ENCODE results near the gene ZNF586. TPM values are rescaled to one million over a fixed set of nuclear protein-coding genes. Genes with fewer than 3 reads are reported as not detected.
"Not testable (repeated sequence)": the region's sequence is repeated elsewhere in the genome, so short reads cannot be mapped to it uniquely, and the experiment has no call there.

ZNF586 gene
- total RNA-seq, 1 experiment from 2014 or later, result 18.2 TPM

DNA sequence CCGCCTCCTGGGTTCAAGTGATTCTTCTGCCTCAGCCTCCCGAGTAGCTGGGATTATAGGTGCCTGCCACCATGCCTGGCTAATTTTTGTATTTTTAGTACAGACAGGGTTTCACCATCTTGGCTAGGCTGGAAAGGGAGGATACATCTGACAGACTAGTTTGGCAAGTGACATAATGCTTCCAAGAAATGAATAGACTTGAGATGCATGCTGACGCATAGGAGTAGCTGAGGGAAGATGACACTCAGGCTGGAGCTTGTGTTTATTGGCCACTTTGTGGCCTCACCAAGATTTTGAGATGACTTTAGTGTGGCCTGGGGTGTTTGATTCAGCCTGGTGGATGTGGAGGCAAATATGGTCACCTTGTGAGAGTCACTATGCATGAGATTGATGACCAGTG, 4.0 kb downstream of the ZNF586 start:
- H3K4me3 ChIP-seq, result no peak overlapping the region
- H3K36me3 ChIP-seq, result peaks cover 74% of the 10 kb centered on the region
- peaks cover 18% of the 10 kb centered on the region for H3K9me3 ChIP-seq (replicated peaks)
- H3K27me3 ChIP-seq (replicated peaks), result no peaks in the 10 kb centered on the region
- peaks cover 6% of the 10 kb centered on the region for H3K4me1 ChIP-seq (replicated peaks)
- DNase-seq (ENCODE audit: low read depth in 1 of 2, low spot score in 2 of 2), result no peak
- no peak overlapping the region for H3K27ac ChIP-seq

DNA sequence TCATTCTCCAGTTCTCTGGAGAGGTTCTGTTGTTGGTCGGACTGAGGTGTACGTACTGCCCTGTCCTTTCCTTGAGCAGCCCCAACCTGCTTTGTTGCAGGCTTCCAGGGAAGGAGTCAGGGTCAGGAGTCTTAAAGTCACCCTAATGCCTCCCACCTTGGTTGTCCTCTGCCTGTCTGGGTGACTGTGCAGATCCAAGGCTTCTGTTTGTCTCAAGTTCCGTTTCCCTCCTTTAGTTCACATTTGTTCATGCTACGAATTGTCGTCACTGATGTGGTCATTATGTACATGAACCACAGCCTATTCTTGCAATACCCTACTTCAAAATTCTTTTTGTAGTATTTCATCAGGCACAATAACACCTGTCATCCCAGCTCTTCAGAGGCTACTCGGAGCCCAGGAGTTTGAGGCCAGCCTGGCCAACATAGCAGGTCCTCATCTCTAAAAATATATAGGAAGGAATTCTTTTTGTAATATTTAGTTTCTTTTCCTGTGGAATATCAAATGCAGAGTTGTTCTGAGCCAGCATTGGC, 7.4 kb downstream of the ZNF586 start:
- peaks cover 49% of the 10 kb centered on the region for H3K9me3 ChIP-seq (replicated peaks)

DNA sequence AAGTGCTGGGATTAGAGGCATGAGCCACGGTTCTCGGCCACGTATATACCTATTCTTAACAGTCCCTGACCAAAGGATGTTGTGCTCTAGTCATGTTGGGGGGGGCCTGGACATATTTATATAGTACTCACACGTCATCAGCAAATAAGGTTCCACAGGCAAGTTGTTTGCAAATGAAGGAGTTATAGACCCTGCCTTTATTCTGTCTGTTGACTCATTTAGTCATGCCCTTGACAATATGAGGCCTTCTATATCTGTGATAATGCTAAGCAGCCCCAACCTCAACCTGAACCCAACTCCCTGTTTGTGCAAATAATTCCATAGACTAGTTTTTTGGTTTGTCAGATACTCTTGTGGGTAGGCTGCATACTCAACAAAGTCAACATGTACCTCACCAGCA, 8.9 kb downstream of the ZNF586 start:
- Histone ChIP-seq H3K9me3 (replicated peaks) (peaks cover 51% of the 10 kb centered on the region), H3K36me3 (peaks cover 86% of the 10 kb centered on the region), H3K27me3 (replicated peaks) (no peaks in the 10 kb centered on the region)

More for the DNA sequence above, 7.4 kb downstream of the ZNF586 start:
- H3K4me3 ChIP-seq, result no peak overlapping the region
- H3K27ac ChIP-seq, result no peak overlapping the region
- no peaks in the 10 kb centered on the region for H3K27me3 ChIP-seq (replicated peaks)
- H3K4me1 ChIP-seq (replicated peaks), result no peaks in the 10 kb centered on the region
- no peak for DNase-seq (ENCODE audit: low read depth in 1 of 2, low spot score in 2 of 2)
- peaks cover 89% of the 10 kb centered on the region for H3K36me3 ChIP-seq

DNA sequence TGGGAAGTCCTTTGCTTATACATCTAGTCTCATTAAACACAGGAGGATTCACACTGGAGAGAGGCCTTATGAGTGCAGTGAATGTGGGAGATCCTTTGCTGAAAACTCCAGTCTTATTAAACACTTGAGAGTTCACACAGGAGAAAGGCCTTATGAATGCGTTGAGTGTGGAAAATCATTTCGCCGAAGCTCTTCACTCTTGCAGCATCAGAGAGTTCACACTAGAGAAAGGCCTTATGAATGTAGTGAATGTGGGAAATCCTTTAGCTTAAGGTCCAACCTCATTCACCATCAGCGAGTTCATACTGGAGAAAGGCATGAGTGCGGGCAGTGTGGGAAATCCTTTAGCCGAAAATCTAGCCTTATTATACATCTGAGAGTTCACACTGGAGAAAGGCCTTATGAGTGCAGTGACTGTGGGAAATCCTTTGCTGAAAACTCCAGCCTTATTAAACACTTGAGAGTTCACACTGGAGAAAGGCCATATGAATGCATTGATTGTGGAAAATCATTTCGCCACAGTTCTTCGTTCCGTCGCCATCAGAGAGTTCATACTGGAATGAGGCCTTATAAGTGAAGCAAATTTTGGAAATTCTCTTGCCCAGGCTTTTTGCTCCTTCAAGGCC, 9.9 kb downstream of the ZNF586 start:
- DNase-seq (ENCODE audit: low read depth in 1 of 2, low spot score in 2 of 2), result no peak
- Histone ChIP-seq H3K4me3 (no peak overlapping the region), H3K9me3 (replicated peaks) (peaks cover 47% of the 10 kb centered on the region), H3K27me3 (replicated peaks) (no peaks in the 10 kb centered on the region), H3K4me1 (replicated peaks) (no peaks in the 10 kb centered on the region), H3K36me3 (peaks cover 88% of the 10 kb centered on the region), H3K27ac (no peak overlapping the region)

More for the DNA sequence above, 8.9 kb downstream of the ZNF586 start:
- no peak for DNase-seq (ENCODE audit: low read depth in 1 of 2, low spot score in 2 of 2)
- Histone ChIP-seq H3K4me1 (replicated peaks) (no peaks in the 10 kb centered on the region), H3K4me3 (no peak overlapping the region), H3K27ac (no peak overlapping the region)

DNA sequence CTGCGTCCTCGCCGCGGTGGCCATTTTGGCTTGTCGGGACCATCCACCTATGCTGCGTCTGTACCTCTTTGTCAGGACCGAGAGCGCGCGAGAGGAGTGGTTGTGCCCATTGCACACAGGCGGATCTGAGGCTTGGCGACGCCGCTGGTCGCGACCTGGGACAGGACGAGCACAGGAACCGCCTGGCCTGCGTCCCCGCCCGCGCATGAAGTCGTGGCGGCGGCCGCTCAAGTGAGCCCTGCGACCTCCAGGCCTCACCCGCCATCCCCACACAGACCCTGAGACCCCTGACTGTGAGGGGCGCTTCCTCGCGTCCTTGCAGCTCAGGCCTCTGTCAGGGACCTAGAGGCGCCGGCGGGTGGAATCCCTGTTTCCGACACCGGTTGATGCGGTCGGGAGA, 16.8 kb downstream of the ZNF586 start:
- Histone ChIP-seq H3K27ac (no peak overlapping the region), H3K4me1 (replicated peaks) (no peaks in the 10 kb centered on the region), H3K36me3 (peaks cover 75% of the 10 kb centered on the region), H3K27me3 (replicated peaks) (no peaks in the 10 kb centered on the region), H3K9me3 (replicated peaks) (peaks cover 41% of the 10 kb centered on the region), H3K4me3 (no peak overlapping the region)
- no peak for DNase-seq (ENCODE audit: low read depth in 1 of 2, low spot score in 2 of 2)

DNA sequence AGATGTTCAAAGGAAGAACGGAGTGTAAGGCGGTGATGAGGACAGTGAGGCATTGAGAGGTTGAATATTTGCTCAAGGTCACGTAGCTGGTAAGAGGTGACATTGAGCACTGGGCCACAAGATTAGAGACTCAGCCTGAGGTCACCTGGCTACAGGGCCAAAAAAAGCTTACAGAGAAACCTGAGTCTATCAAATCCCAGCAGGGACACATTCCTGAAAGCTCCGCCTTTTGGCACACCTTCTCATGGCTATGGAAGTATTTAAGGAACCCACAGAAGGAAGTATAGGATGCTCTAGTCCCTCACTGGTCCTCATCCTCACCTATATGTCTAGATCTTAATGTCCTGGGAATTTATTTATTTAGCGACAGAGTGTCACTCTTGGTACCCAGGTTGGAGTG, 17.4 kb downstream of the ZNF586 start:
- H3K27ac ChIP-seq, result no peak overlapping the region
- peaks cover 74% of the 10 kb centered on the region for H3K36me3 ChIP-seq
- no peaks in the 10 kb centered on the region for H3K27me3 ChIP-seq (replicated peaks)
- no peaks in the 10 kb centered on the region for H3K4me1 ChIP-seq (replicated peaks)
- H3K9me3 ChIP-seq (replicated peaks), result peaks cover 37% of the 10 kb centered on the region
- H3K4me3 ChIP-seq, result no peak overlapping the region
- DNase-seq (ENCODE audit: low read depth in 1 of 2, low spot score in 2 of 2), result no peak

DNA sequence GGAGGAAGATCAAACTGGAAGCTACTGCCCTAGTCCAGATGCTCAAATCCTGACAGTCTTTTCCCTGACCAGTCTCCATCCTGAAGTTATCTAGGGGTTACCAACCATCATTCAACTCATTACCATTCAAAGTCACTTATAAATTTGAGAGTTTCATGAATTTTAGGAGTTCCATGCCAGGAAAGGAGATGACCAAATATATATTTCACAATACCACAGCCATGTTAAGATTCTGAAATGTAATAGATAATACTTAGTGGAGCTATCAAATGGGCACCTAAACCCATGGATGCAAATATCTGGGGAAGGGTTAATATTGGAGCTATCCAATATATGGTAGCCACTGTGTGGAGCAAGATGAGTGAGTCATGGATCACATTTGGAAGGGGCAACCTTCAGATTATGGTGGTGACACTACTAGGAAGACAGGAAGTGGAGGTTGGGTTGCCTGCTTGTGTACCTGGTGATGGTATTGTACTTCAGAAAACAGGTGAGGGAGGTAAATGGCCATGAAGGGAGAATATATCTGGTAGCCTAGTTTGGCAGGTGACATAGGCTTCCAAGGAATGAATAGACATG, 18.7 kb downstream of the ZNF586 start:
- H3K27ac ChIP-seq, result no peak overlapping the region
- H3K4me3 ChIP-seq, result no peak overlapping the region
- peaks cover 72% of the 10 kb centered on the region for H3K36me3 ChIP-seq
- no peaks in the 10 kb centered on the region for H3K27me3 ChIP-seq (replicated peaks)
- H3K4me1 ChIP-seq (replicated peaks), result no peaks in the 10 kb centered on the region
- H3K9me3 ChIP-seq (replicated peaks), result peaks cover 36% of the 10 kb centered on the region
- no peak for DNase-seq (ENCODE audit: low read depth in 1 of 2, low spot score in 2 of 2)

DNA sequence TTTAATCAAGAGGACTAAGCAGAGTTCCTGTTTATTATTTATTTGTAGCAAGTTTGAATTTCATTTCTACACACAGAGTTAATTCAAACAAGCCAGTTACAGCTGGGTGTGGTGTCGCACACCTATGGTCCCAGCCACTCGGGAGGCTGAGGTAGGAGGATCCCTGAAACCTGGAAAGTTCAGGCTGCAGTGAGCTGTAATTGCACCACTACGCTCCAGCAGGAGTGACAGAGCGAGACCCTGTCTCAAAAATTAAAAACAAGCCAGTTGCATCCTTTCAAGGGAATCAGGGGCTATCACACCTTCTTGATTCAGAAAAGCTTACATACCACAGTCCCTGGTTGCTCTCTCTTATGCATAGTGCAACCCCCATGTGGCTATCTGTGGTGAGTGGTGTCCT, 19.8 kb downstream of the ZNF586 start:
- H3K4me1 ChIP-seq (replicated peaks), result no peaks in the 10 kb centered on the region
- no peak overlapping the region for H3K4me3 ChIP-seq
- peaks cover 69% of the 10 kb centered on the region for H3K36me3 ChIP-seq
- no peak for DNase-seq (ENCODE audit: low read depth in 1 of 2, low spot score in 2 of 2)
- H3K9me3 ChIP-seq (replicated peaks), result peaks cover 34% of the 10 kb centered on the region
- no peaks in the 10 kb centered on the region for H3K27me3 ChIP-seq (replicated peaks)
- H3K27ac ChIP-seq, result no peak overlapping the region

DNA sequence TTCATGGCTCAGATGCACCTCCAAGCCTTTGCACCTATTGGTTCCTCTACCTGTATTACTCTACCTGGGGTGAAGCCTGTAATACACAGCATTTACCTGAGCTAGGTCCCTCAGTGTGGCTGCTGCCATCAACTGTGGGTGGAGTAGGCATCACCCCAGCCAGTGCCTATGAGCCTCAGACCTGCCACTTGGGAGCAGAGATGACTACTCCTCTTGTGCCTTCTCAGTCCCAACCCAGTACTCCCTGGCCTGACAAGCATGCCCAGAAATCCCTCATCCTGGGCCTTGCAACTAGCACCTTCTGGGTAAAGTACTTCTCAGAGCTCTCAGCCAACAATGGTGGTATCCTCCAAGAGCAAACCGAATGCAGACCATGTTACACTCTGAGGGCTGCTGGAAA, 27.1 kb downstream of the ZNF586 start:
- not testable (repeated sequence) for H3K4me3 ChIP-seq, H3K27ac ChIP-seq

DNA sequence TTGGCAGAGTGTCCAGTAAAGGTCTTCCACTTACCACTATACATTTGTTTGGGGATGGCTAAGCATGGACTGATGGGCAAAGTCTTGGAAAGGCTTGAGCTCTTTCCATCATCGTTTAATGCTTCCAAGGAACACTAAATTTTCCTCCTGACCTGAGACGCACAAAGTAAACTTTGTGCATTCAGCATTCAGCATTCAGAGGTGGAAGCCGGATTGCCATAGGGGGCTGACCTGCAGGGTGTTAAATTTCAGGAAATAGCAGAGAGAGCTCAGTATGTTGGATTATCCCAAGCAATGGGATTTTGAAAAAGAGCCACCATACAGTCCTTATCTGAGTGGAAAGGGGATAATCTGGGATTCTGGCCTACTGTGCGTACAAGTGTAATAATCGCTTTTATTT, 31.2 kb downstream of the ZNF586 start:
- H3K4me3 ChIP-seq, result no peak overlapping the region
- H3K27me3 ChIP-seq (replicated peaks), result no peaks in the 10 kb centered on the region
- H3K27ac ChIP-seq, result no peak overlapping the region
- H3K36me3 ChIP-seq, result peaks cover 17% of the 10 kb centered on the region
- H3K9me3 ChIP-seq (replicated peaks), result no peaks in the 10 kb centered on the region
- H3K4me1 ChIP-seq (replicated peaks), result peaks cover 14% of the 10 kb centered on the region
- DNase-seq (ENCODE audit: low read depth in 1 of 2, low spot score in 2 of 2), result no peak

More for the DNA sequence above, 27.1 kb downstream of the ZNF586 start:
- not testable (repeated sequence) for H3K27me3 ChIP-seq (replicated peaks); DNase-seq (ENCODE audit: low read depth in 1 of 2, low spot score in 2 of 2); H3K9me3 ChIP-seq (replicated peaks); H3K4me1 ChIP-seq (replicated peaks)
- peaks cover 33% of the 10 kb centered on the region for H3K36me3 ChIP-seq

DNA sequence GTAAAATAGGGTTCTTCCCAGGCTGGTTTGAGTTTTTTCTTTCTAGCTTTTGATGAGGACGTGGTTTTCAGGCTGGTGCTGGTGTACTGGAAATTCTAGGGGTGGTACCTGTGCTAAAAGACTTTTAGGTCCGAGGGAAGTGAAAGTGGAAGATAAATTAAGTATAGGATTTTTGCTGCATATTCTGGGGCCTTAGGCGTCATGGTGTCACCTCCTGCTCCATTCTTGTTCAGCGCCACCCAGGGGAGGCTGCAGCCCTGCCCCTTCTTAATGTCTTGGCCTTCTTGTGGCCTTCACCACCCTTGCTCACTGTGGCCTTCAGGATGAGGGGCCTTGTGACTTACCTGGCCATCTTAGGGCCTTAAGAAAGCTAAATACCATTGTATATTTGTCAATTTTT, 32.8 kb downstream of the ZNF586 start:
- no peak overlapping the region for H3K4me3 ChIP-seq
- DNase-seq (ENCODE audit: low read depth in 1 of 2, low spot score in 2 of 2), result no peak
- no peak overlapping the region for H3K27ac ChIP-seq
- peaks cover 16% of the 10 kb centered on the region for H3K36me3 ChIP-seq
- H3K27me3 ChIP-seq (replicated peaks), result no peaks in the 10 kb centered on the region
- H3K4me1 ChIP-seq (replicated peaks), result peaks cover 14% of the 10 kb centered on the region
- no peaks in the 10 kb centered on the region for H3K9me3 ChIP-seq (replicated peaks)

DNA sequence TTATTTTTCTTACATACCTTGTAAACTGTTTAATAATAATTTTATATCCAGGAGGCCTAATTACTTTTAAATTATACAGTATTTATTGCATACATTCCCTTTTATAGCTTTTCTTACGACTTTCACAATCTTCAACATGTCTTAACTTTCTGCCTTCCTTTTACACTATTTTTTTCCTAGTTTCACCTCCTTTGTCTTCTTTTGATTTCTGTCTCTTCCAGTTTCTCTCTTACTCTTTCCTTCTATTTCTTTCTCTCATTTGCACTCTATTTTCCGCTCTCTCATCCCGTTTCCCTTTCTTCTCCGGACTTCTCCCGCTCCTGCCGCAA, 33.8 kb downstream of the ZNF586 start:
- Histone ChIP-seq H3K27me3 (replicated peaks) (no peaks in the 10 kb centered on the region), H3K4me1 (replicated peaks) (peaks cover 14% of the 10 kb centered on the region), H3K27ac (peak overlapping the region; percentile 80), H3K9me3 (replicated peaks) (no peaks in the 10 kb centered on the region), H3K4me3 (peak overlapping the region; percentile 46), H3K36me3 (peaks cover 18% of the 10 kb centered on the region)
- no peak for DNase-seq (ENCODE audit: low read depth in 1 of 2, low spot score in 2 of 2)

DNA sequence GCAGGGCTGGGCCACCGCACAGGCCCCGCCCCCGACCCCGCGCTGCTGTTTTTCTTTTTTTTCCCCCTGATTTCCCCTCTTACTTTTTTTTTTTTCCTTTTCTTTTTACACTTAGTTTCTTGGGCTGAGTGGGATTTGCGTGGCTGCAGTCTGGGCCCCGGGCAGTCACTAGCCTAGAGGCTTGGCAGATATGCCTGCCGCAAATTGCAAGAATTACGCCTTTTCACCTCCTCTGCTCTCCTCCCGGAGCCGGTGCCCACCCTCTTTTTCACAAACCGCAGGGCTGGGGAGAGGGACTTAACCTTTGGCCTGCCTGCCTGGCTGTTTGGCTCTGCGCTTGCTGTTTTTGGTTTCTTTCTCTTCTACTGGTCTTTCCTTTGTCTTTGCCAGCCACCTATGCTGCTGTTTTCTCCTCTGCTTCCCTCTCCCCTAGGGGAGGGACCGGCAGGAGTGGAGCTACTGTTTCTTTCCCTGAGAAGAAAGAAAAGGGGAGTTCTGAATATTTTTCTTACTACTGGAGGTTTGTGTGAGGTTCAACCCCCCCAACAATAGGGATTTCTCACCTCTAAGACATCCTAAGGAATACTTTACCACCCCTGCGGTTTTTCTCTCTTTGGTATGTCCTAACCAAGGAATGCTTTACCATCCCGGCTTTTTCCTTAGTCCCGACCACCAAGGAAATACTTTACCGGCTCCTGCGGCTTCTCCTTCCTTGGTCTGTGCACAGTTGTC, 34.3 kb downstream of the ZNF586 start:
- peak overlapping the region; percentile 80 for H3K27ac ChIP-seq
- H3K9me3 ChIP-seq (replicated peaks), result no peaks in the 10 kb centered on the region
- no peaks in the 10 kb centered on the region for H3K27me3 ChIP-seq (replicated peaks)
- peaks cover 21% of the 10 kb centered on the region for H3K36me3 ChIP-seq
- peak; percentile 82 to 93 for DNase-seq (ENCODE audit: low read depth in 1 of 2, low spot score in 2 of 2)
- peak overlapping the region; percentile 46 for H3K4me3 ChIP-seq
- peaks cover 14% of the 10 kb centered on the region for H3K4me1 ChIP-seq (replicated peaks)

DNA sequence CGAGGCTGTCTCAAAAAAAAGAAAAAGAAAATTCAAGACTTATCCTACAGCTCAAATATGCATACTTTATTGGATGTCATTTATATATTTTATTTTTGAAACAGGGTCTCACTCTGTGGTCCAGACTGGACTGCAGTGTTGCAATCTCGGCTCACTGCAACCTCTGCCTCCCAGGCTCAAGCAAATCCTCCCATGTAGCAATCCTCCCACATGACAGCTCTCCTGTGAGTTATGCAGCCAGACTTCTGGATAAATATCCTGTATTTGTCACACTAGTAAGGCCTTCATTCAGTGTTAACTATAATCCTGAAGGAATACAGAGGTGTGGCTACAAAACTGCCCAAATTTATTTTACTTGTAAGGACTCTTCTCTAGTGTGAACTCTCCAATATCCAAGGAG, 38.1 kb downstream of the ZNF586 start:
- no peaks in the 10 kb centered on the region for H3K9me3 ChIP-seq (replicated peaks)
- H3K27ac ChIP-seq, result no peak overlapping the region
- no peak for DNase-seq (ENCODE audit: low read depth in 1 of 2, low spot score in 2 of 2)
- H3K4me1 ChIP-seq (replicated peaks), result peaks cover 8% of the 10 kb centered on the region
- no peak overlapping the region for H3K4me3 ChIP-seq
- peaks cover 11% of the 10 kb centered on the region for H3K36me3 ChIP-seq
- no peaks in the 10 kb centered on the region for H3K27me3 ChIP-seq (replicated peaks)
